Lung (tissue), 12 donors: ENCODE data around the gene ITPRID1. TPM values are rescaled to one million over a fixed set of nuclear protein-coding genes. Genes with fewer than 3 reads are reported as not detected.

Experiments used
- ATAC-seq: fragments of 200-7000 bp; cut with Tn5 transposase; one replicate; pipeline ENCODE4 v1.9.1; 2020; ENCODE audit warnings: moderate number of reproducible peaks; ENCODE audit not compliant: insufficient read depth, low FRiP score
- DNase-seq, 3 donors: peaks; one replicate each; pipeline ENCODE4 v3.0.0-alpha.2; 2013 to 2017
- H3K27ac ChIP-seq, 2 donors: one replicate each; pipeline ENCODE4 v1.5.1; 2013; ENCODE audit warnings: mild to moderate bottlenecking in 2 of 2, moderate library complexity in 2 of 2, control low read depth in 1 of 2, inconsistent platforms in 1 of 2, low read depth in 1 of 2, low read length in 1 of 2
- H3K27me3 ChIP-seq, 3 donors: one replicate each; pipeline ENCODE4 v1.5.1; 2013; ENCODE audit warnings: low read length in 2 of 3; ENCODE audit not compliant: control insufficient read depth in 3 of 3, insufficient read depth in 3 of 3
- H3K36me3 ChIP-seq, 4 donors: one replicate each; pipeline ENCODE4 v1.5.1; 2013; ENCODE audit warnings: low read length in 4 of 4, mild to moderate bottlenecking in 1 of 4, moderate library complexity in 1 of 4; ENCODE audit not compliant: control insufficient read depth in 4 of 4, insufficient read depth in 4 of 4
- H3K4me1 ChIP-seq, 5 donors: one replicate each; pipeline ENCODE4 v1.5.1; 2013; ENCODE audit warnings: low read length in 5 of 5, mild to moderate bottlenecking in 2 of 5, moderate library complexity in 1 of 5; ENCODE audit not compliant: control insufficient read depth in 5 of 5, insufficient read depth in 5 of 5
- H3K4me3 ChIP-seq: one replicate; pipeline ENCODE4 v1.5.1; 2013; ENCODE audit warnings: mild to moderate bottlenecking, control low read depth, moderate library complexity
- H3K9ac ChIP-seq, 2 donors: one replicate each; pipeline ENCODE4 v1.5.1; 2013; ENCODE audit warnings: low read length in 2 of 2, control low read depth in 1 of 2; ENCODE audit not compliant: insufficient read depth in 1 of 2
- H3K9me3 ChIP-seq, 4 donors: one replicate each; pipeline ENCODE4 v1.5.1; 2013; ENCODE audit warnings: low read length in 3 of 4, mild to moderate bottlenecking in 1 of 4, moderate library complexity in 1 of 4; ENCODE audit not compliant: control insufficient read depth in 4 of 4, insufficient read depth in 3 of 4
- CTCF ChIP-seq: IDR thresholded peaks from 2 replicates; pipeline ENCODE4 v1.5.1; 2012; ENCODE audit warnings: mild to moderate bottlenecking; ENCODE audit errors: control extremely low read depth, extremely low read depth
- WGBS, 2 donors: extraction: QIAGEN DNeasy Blood & Tissue Kit; methylation state at CpG; one replicate each; pipeline ENCODE4 v1.1.7; 2013; 5-methylcytosine and 5-hydroxymethylcytosine counted together
- polyA plus RNA-seq, 2 donors: library from polyadenylated mRNA; stranded (reverse); fragments of 200-250 nt; gene quantifications; one replicate each; pipeline ENCODE4 v1.2.1, GENCODE V29; 2013
- total RNA-seq, 2 donors: library from RNA; depleted of rRNA in 1 of 2; stranded (reverse); fragments of >200 nt in 1 of 2; gene quantifications; one replicate each; pipeline ENCODE4 v1.2.1, GENCODE V29; 2014 to 2021
- donor health status: control.
- donor health status: control.
- donor health status: Bipolar disorder and iron deficiency.
- donor health status: healthy.
- donor health status: DM: yes; HTN: yes; CAD: no.

Gene ITPRID1
- total and polyA plus RNA-seq, 4 donors: 0.03 to 2.4 (median 0.28) TPM

- Histone ChIP-seq H3K27ac (no peak overlapping the region), H3K27me3 (no peaks in the 10 kb centered on the region), H3K4me3 (no peak overlapping the region), H3K9me3 (peaks cover 0 to 2% (median 0%) of the 10 kb centered on the region in 4 donors), H3K36me3 (no peaks in the 10 kb centered on the region), H3K4me1 (no peaks in the 10 kb centered on the region), H3K9ac (no peak overlapping the region)
- no peak for TF ChIP-seq CTCF
- ATAC-seq: no peak
- DNase-seq: no peak
These were observed 151.0 kb downstream of the ITPRID1 start for GRCh38 chr7:31664890-31665289.

GRCh38 chr7:31665546-31665945 lies 151.7 kb downstream of the ITPRID1 start:
- no peak for TF ChIP-seq CTCF
- Histone ChIP-seq H3K4me3 (no peak overlapping the region), H3K9me3 (peaks cover 0 to 3% (median 0%) of the 10 kb centered on the region in 4 donors), H3K27me3 (no peaks in the 10 kb centered on the region), H3K36me3 (no peaks in the 10 kb centered on the region), H3K27ac (no peak overlapping the region), H3K4me1 (no peaks in the 10 kb centered on the region), H3K9ac (no peak overlapping the region)
- ATAC-seq: no peak
- 79 to 84% methylated on average over 1 of the region's 1 CpG for WGBS, 2 donors
- no peak for DNase-seq

- H3K4me1 ChIP-seq: no peaks in the 10 kb centered on the region
- H3K27ac ChIP-seq: no peak overlapping the region
- H3K9ac ChIP-seq: no peak overlapping the region
- H3K4me3 ChIP-seq: no peak overlapping the region
- no peak for TF ChIP-seq CTCF
- no peaks in the 10 kb centered on the region for H3K36me3 ChIP-seq
- ATAC-seq: no peak
- H3K27me3 ChIP-seq: no peaks in the 10 kb centered on the region
- no peak for DNase-seq
- peaks cover 0 to 7% (median 1%) of the 10 kb centered on the region in 4 donors for H3K9me3 ChIP-seq
These were observed 155.6 kb downstream of the ITPRID1 start for GRCh38 chr7:31669461-31669860.

GRCh38 chr7:31679574-31680305 lies 165.8 kb downstream of the ITPRID1 start:
- ATAC-seq (no peak), DNase-seq (no peak)
- no peak overlapping the region for H3K9ac ChIP-seq
- no peak overlapping the region for H3K27ac ChIP-seq
- no peaks in the 10 kb centered on the region for H3K9me3 ChIP-seq
- H3K27me3 ChIP-seq: no peaks in the 10 kb centered on the region
- no peaks in the 10 kb centered on the region for H3K4me1 ChIP-seq
- 93% methylated on average over 12 of the region's 12 CpGs for WGBS, 2 donors
- no peak for TF ChIP-seq CTCF
- H3K4me3 ChIP-seq: no peak overlapping the region
- no peaks in the 10 kb centered on the region for H3K36me3 ChIP-seq
